ENCODE measurements around the gene CEP20. TPM values are rescaled to one million over a fixed set of nuclear protein-coding genes. Genes with fewer than 3 reads are reported as not detected.

The CEP20 gene
- total RNA-seq (2021; fragmentation: NEBNext Ultra II Directional; extraction: Animal tissue kit (Norgen Biotek cat#: 25700)) (33.2 and 49.0 TPM in 2 replicates), polyA plus RNA-seq (2011; rRNA removed) (10.2 and 16.2 TPM in 2 replicates), polyA minus RNA-seq (2011; rRNA and poly(A)+ RNA removed) (14.8 and 30.1 TPM in 2 replicates)
- 20.7 TPM for polyA plus RNA-seq (2011; cell fraction: cytosol; rRNA removed)
- polyA plus RNA-seq (2011; cell fraction: nucleus; rRNA removed): 6.0 TPM
- polyA plus RNA-seq (2012, experiment 1 of 2): 17.0 to 42.4 TPM (median 19.0 TPM) in 4 replicates
- 8.8 TPM for polyA plus RNA-seq (2012, experiment 2 of 2)
- 28.9 TPM for polyA plus RNA-seq (2013, experiment 1 of 2)
- polyA plus RNA-seq (2013, experiment 2 of 2): 34.3 TPM
- 13.4 TPM for polyA minus RNA-seq (2011; cell fraction: cytosol; rRNA and poly(A)+ RNA removed)
- polyA minus RNA-seq (2011; cell fraction: nucleus; rRNA and poly(A)+ RNA removed): 9.7 TPM
- long read RNA-seq, experiment 1, transcript FOPNL-201 (5 exons, 2,275 nt): major isoform, 20 of 53 reads
- long read RNA-seq, experiment 1, partial matches to known transcripts: 7 of 53 reads
- long read RNA-seq, experiment 1, other reads (novel, unspliced or antisense): 23 of 53 reads
- long read RNA-seq, experiment 2, transcript FOPNL-201 (5 exons, 2,275 nt): major isoform, 38 of 74 reads
- long read RNA-seq, experiment 2, partial matches to known transcripts: 2 of 74 reads
- long read RNA-seq, experiment 2, other reads (novel, unspliced or antisense): 33 of 74 reads

- peak within 1 kb of the TSS; percentile 93 for H2BK5ac ChIP-seq (ENCODE audit: low read depth, low read length)
- peak; percentile 98 for DNase-seq (ENCODE audit: low read depth in 1 of 2, low spot score in 2 of 2)
- H3K27ac ChIP-seq (ENCODE audit: low read depth, low read length): peak within 1 kb of the TSS; percentile 85
- CTCF ChIA-PET (ENCODE audit: partially characterized antibody): interaction anchor here (0.6 to 3.9 kb wide), 5 partner anchors 14 to 148 kb away, joined by 3 to 22 read pairs (median 5); no protein-coding TSS in a partner anchor
- peak within 1 kb of the TSS; percentile 75 for H4K91ac ChIP-seq (replicated peaks; ENCODE audit: insufficient read length, low read length)
- no peak within 1 kb of the TSS for H3K23ac ChIP-seq (ENCODE audit: insufficient read length)
- no peak within 1 kb of the TSS for H3K14ac ChIP-seq (ENCODE audit: insufficient read length)
- H3K4me3 ChIP-seq (ENCODE audit: extremely low read depth in 1 of 4, insufficient read depth in 2 of 4, low read depth in 3 of 4, low read length in 4 of 4): peak within 1 kb of the TSS; percentile 97 to 100 (median 98)
- H3K9me3 ChIP-seq (ENCODE audit: insufficient read depth in 2 of 2, low read depth in 1 of 2, low read length in 1 of 2): no peaks in the 10 kb centered on the region
- peak within 1 kb of the TSS; percentile 39 to 93 (median 87) for H3K9ac ChIP-seq (replicated peaks in 1 of 4; ENCODE audit: extremely low read depth in 1 of 4, low read depth in 3 of 4, low read length in 3 of 4)
- POLR2A ChIA-PET (ENCODE audit: partially characterized antibody): interaction anchor here (0.5 to 2.1 kb wide), 21 partner anchors 10 to 223 kb away, joined by 3 to 20 read pairs (median 5); partner anchors contain the start of gene MYH11
- H4K20me1 ChIP-seq (replicated peaks in 1 of 2; ENCODE audit: control insufficient read depth in 1 of 2, insufficient read depth in 2 of 2, low read length in 2 of 2): peaks cover 0 to 3% of the 10 kb centered on the region in 2 experiments
- peaks cover 2% of the 10 kb centered on the region; the same call in 1 of the 2 replicates for H3K23me2 ChIP-seq (ENCODE audit: low read depth, low read length)
- 2% methylated on average over 40 of the region's 41 CpGs; no CpG with 5 or more reads in 1 of the 2 experiments for WGBS, 2 experiments (ENCODE audit: extremely low coverage in 1 of 2, insufficient coverage in 1 of 2, insufficient read length in 1 of 2, insufficient replicate concordance in 2 of 2, low coverage in 1 of 2, low lambda C conversion rate in 2 of 2, missing lambda C conversion rate in 1 of 2)
- peak within 1 kb of the TSS; percentile 96; the same call in 1 of the 2 replicates for H4K8ac ChIP-seq (ENCODE audit: extremely low read depth, insufficient read depth, low read length)
- peak within 1 kb of the TSS; percentile 44 for H2AK5ac ChIP-seq (ENCODE audit: low read depth, low read length)
- peak within 1 kb of the TSS; percentile 84 for H3K56ac ChIP-seq (replicated peaks; ENCODE audit: insufficient read length, low read depth, low read length)
- H3K4ac ChIP-seq (replicated peaks; ENCODE audit: insufficient read length, low read depth, low read length): peak within 1 kb of the TSS; percentile 69
- peaks cover 10% of the 10 kb centered on the region; the same call in 1 of the 2 replicates for H3K79me1 ChIP-seq (ENCODE audit: low read depth, low read length)
- peak within 1 kb of the TSS; percentile 49 for H2BK15ac ChIP-seq (ENCODE audit: low read length)
- H4K5ac ChIP-seq (ENCODE audit: insufficient read length, low read depth, low read length): peak within 1 kb of the TSS; percentile 95
- peak; percentile 42 for FAIRE-seq
- peak within 1 kb of the TSS; percentile 75 for H2BK120ac ChIP-seq (replicated peaks; ENCODE audit: low read depth, low read length)
- peaks cover 3 to 6% (median 5%) of the 10 kb centered on the region in 4 experiments; a peak in 5 of 7 replicates for H3K4me1 ChIP-seq (replicated peaks in 1 of 4; ENCODE audit: control insufficient read depth in 3 of 4, insufficient read depth in 4 of 4, low read length in 3 of 4)
- peak within 1 kb of the TSS; percentile 62 for H2BK12ac ChIP-seq (ENCODE audit: low read depth, low read length)
- H3K79me2 ChIP-seq (ENCODE audit: control insufficient read depth in 1 of 2, insufficient read depth in 2 of 2, low read length in 2 of 2): peaks cover 11 to 44% of the 10 kb centered on the region in 2 experiments; a peak in 3 of 4 replicates
- H3K27me3 ChIP-seq (replicated peaks in 1 of 4; ENCODE audit: control insufficient read depth in 3 of 4, extremely low read depth in 1 of 4, insufficient read depth in 3 of 4, low read length in 3 of 4): no peaks in the 10 kb centered on the region
- no peak within 1 kb of the TSS for H2BK20ac ChIP-seq (ENCODE audit: low read length)
- H3K18ac ChIP-seq (ENCODE audit: extremely low read depth, low read length): peak within 1 kb of the TSS; percentile 73; the same call in 1 of the 2 replicates
- peaks cover 0 to 5% (median under 1%) of the 10 kb centered on the region in 4 experiments; a peak in 3 of 8 replicates for H3K36me3 ChIP-seq (ENCODE audit: control insufficient read depth in 2 of 4, insufficient read depth in 4 of 4, low read length in 3 of 4)
- H2AFZ ChIP-seq (ENCODE audit: low read length): peak within 1 kb of the TSS; percentile 70; the same call in 1 of the 2 replicates
- peak within 1 kb of the TSS; percentile 65 to 74 for H3K4me2 ChIP-seq (ENCODE audit: insufficient read depth in 1 of 2, low read depth in 2 of 2, low read length in 2 of 2)
- TF ChIP-seq ATF3 (IDR thresholded peaks at IDR 0.05; ENCODE audit: insufficient read depth, low read depth, low read length) (0 out of 2 replicates have a peak, but pooled peaks have one; percentile 28), BRCA1 (IDR thresholded peaks at IDR 0.05; ENCODE audit: low read depth, low read length) (no peak), RAD21 (IDR thresholded peaks at IDR 0.05 in 1 of 2, conservative IDR thresholded peaks at IDR 0.05 in 1 of 2; ENCODE audit: low read depth in 2 of 2, low read length in 2 of 2) (no peak), BACH1 (IDR thresholded peaks at IDR 0.05; ENCODE audit: low read length) (no peak), JUN (IDR thresholded peaks at IDR 0.05; ENCODE audit: low read depth, low read length) (no peak), TAF7 (optimal IDR thresholded peaks at IDR 0.05; ENCODE audit: borderline replicate concordance, low read depth, low read length) (peak; percentile 81)
Measured at GRCh38 chr16:15888072-15888976, at the start of gene CEP20. TSS of gene CEP20 (minus strand) at chr16:15888603. CDS start at chr16:15888585, 18 bp downstream.
